ENCODE results near the gene FOXA2. TPM values are rescaled to one million over a fixed set of nuclear protein-coding genes. Genes with fewer than 3 reads are reported as not detected.

Gene FOXA2
- total and polyA plus RNA-seq, 2 donors (not counting 1 experiment from before 2014, with no cell fraction given), result not detected

GRCh38 chr20:22597303-22597702 lies 12.9 kb upstream of the FOXA2 start:
- 80% methylated on average over 1 of the region's 1 CpG for WGBS (ENCODE audit: insufficient coverage)
- intact Hi-C loops (cut with micrococcal nuclease), result no loop called here
- no peaks in the 10 kb centered on the region for H3K4me1 Mint-ChIP-seq
- no peak for ATAC-seq (ENCODE audit: low read depth)
- no peak overlapping the region for H3K4me3 Mint-ChIP-seq
- Histone ChIP-seq H3K36me3 (replicated peaks in 1 of 2; ENCODE audit: control extremely low read depth in 1 of 2, control insufficient read depth in 1 of 2, extremely low read depth in 1 of 2, insufficient read depth in 2 of 2, low read length in 1 of 2) (no peaks in the 10 kb centered on the region), H3K9me3 (ENCODE audit: control extremely low read depth in 1 of 3, control insufficient read depth in 2 of 3, insufficient read depth in 1 of 3, low read length in 2 of 3) (no peaks in the 10 kb centered on the region), H2AFZ (ENCODE audit: insufficient read depth, low read depth, low read length, poor library complexity, severe bottlenecking) (no peak overlapping the region), H3K4me3 (ENCODE audit: control extremely low read depth in 1 of 5, extremely low read depth in 1 of 5, insufficient read depth in 1 of 5, low read depth in 2 of 5, low read length in 4 of 5) (no peak overlapping the region), H3K27ac (ENCODE audit: low read length in 2 of 2) (no peak overlapping the region), H3K79me2 (ENCODE audit: control insufficient read depth, insufficient read depth, low read length) (no peaks in the 10 kb centered on the region), H3K4me2 (replicated peaks; ENCODE audit: low read depth, low read length, poor library complexity, severe bottlenecking) (no peak overlapping the region), H3K27me3 (replicated peaks in 1 of 4; ENCODE audit: control extremely low read depth in 1 of 4, control insufficient read depth in 3 of 4, insufficient read depth in 4 of 4, low read length in 3 of 4) (peaks cover 0 to 4% (median under 1%) of the 10 kb centered on the region in 4 experiments), H3K9ac (ENCODE audit: low read length) (no peak overlapping the region), H3K4me1 (ENCODE audit: control insufficient read depth in 2 of 2, insufficient read depth in 2 of 2, low read length in 2 of 2) (no peaks in the 10 kb centered on the region), H4K20me1 (ENCODE audit: control insufficient read depth, insufficient read depth, low read length, poor library complexity, severe bottlenecking) (no peaks in the 10 kb centered on the region)
- H3K27ac Mint-ChIP-seq, result no peak overlapping the region
- POLR2A ChIA-PET, result no interaction called here
- CTCF ChIA-PET, result no interaction called here
- TF ChIP-seq, protein P1, sequence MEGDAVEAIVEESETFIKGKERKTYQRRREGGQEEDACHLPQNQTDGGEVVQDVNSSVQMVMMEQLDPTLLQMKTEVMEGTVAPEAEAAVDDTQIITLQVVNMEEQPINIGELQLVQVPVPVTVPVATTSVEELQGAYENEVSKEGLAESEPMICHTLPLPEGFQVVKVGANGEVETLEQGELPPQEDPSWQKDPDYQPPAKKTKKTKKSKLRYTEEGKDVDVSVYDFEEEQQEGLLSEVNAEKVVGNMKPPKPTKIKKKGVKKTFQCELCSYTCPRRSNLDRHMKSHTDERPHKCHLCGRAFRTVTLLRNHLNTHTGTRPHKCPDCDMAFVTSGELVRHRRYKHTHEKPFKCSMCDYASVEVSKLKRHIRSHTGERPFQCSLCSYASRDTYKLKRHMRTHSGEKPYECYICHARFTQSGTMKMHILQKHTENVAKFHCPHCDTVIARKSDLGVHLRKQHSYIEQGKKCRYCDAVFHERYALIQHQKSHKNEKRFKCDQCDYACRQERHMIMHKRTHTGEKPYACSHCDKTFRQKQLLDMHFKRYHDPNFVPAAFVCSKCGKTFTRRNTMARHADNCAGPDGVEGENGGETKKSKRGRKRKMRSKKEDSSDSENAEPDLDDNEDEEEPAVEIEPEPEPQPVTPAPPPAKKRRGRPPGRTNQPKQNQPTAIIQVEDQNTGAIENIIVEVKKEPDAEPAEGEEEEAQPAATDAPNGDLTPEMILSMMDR (IDR thresholded peaks at IDR 0.05), result no peak
- no peak for TF ChIP-seq EZH2 (IDR thresholded peaks at IDR 0.05; ENCODE audit: borderline replicate concordance, insufficient read depth, low read depth, low read length, poor library complexity, severe bottlenecking)
- H3K9me3 Mint-ChIP-seq (ENCODE audit: insufficient read depth), result no peaks in the 10 kb centered on the region
- no peak for DNase-seq
- peaks cover 28% of the 10 kb centered on the region for H3K27me3 Mint-ChIP-seq

DNA sequence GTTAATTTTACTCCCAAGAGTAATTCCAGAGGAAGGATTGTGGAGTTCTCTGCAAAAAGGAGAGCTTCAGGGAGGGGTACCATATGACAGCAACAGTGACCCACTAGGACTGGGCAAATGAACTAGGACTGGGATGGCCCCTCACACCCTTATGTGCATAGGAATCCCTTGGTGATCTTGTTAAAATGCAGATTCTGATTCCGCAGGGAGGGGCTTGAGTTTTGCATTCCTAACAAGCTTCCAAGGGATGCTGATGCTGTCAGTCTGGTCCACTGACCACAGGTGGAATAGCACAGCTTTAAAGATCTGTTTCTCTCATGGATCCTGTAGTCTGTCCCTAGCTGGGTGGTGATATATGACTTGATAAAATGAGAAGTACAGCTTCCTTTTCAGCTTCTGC lies 6.3 kb upstream of the FOXA2 start:
- no peak for DNase-seq
- no peak overlapping the region for H3K9ac ChIP-seq (ENCODE audit: low read length)
- no peaks in the 10 kb centered on the region for H3K4me1 ChIP-seq (ENCODE audit: control insufficient read depth in 2 of 2, insufficient read depth in 2 of 2, low read length in 2 of 2)
- Mint-ChIP-seq H3K4me3 (no peak overlapping the region), H3K27me3 (peaks cover 51% of the 10 kb centered on the region), H3K9me3 (ENCODE audit: insufficient read depth) (no peaks in the 10 kb centered on the region), H3K4me1 (no peaks in the 10 kb centered on the region), H3K27ac (no peak overlapping the region)
- H3K27ac ChIP-seq (ENCODE audit: low read length in 2 of 2), result no peak overlapping the region
- ChIA-PET POLR2A (no interaction called here), CTCF (no interaction called here)
- ATAC-seq (ENCODE audit: low read depth), result no peak
- no peaks in the 10 kb centered on the region for H3K36me3 ChIP-seq (replicated peaks in 1 of 2; ENCODE audit: control extremely low read depth in 1 of 2, control insufficient read depth in 1 of 2, extremely low read depth in 1 of 2, insufficient read depth in 2 of 2, low read length in 1 of 2)
- no peak for TF ChIP-seq EZH2 (IDR thresholded peaks at IDR 0.05; ENCODE audit: borderline replicate concordance, insufficient read depth, low read depth, low read length, poor library complexity, severe bottlenecking)
- TF ChIP-seq, protein P1 (IDR thresholded peaks at IDR 0.05), result no peak
- intact Hi-C loops (cut with micrococcal nuclease), result no loop called here
- H3K4me2 ChIP-seq (replicated peaks; ENCODE audit: low read depth, low read length, poor library complexity, severe bottlenecking), result no peak overlapping the region
- 11% methylated on average over 1 of the region's 1 CpG for WGBS (ENCODE audit: insufficient coverage)
- no peak overlapping the region for H3K4me3 ChIP-seq (ENCODE audit: control extremely low read depth in 1 of 5, extremely low read depth in 1 of 5, insufficient read depth in 1 of 5, low read depth in 2 of 5, low read length in 4 of 5)
- no peaks in the 10 kb centered on the region for H4K20me1 ChIP-seq (ENCODE audit: control insufficient read depth, insufficient read depth, low read length, poor library complexity, severe bottlenecking)
- H3K27me3 ChIP-seq (replicated peaks in 1 of 4; ENCODE audit: control extremely low read depth in 1 of 4, control insufficient read depth in 3 of 4, insufficient read depth in 4 of 4, low read length in 3 of 4), result peaks cover 0 to 25% (median 16%) of the 10 kb centered on the region in 4 experiments
- peaks cover 0 to 13% (median 0%) of the 10 kb centered on the region in 3 donors for H3K9me3 ChIP-seq (ENCODE audit: control extremely low read depth in 1 of 3, control insufficient read depth in 2 of 3, insufficient read depth in 1 of 3, low read length in 2 of 3)
- no peaks in the 10 kb centered on the region for H3K79me2 ChIP-seq (ENCODE audit: control insufficient read depth, insufficient read depth, low read length)
- H2AFZ ChIP-seq (ENCODE audit: insufficient read depth, low read depth, low read length, poor library complexity, severe bottlenecking), result no peak overlapping the region
